Neural progenitor cell (in vitro differentiated cells): Measurements from ENCODE around the gene PTPN2.
A peak's percentile ranks its signal among the peaks of the same experiment; 100 is the strongest.

ENCODE experiments used
- CTCF ChIP-seq: fragments of 200-600 bp; sonication (generic); IDR thresholded peaks from 2 replicates; pipeline ENCODE4 v1.5.1; 2017; ENCODE audit warnings: antibody characterized with exemption, mild to moderate bottlenecking
- EZH2 ChIP-seq: fragments of 200-600 bp; sonication (generic); IDR thresholded peaks from 2 replicates; pipeline ENCODE4 v1.6.1; 2017; ENCODE audit warnings: antibody characterized with exemption, mild to moderate bottlenecking, moderate library complexity
- EZH2phosphoT487 ChIP-seq: fragments of 200-600 bp; sonication (generic); IDR thresholded peaks from 2 replicates; pipeline ENCODE4 v1.6.1; 2017; ENCODE audit warnings: antibody characterized with exemption

- TF ChIP-seq CTCF (no peak), EZH2 (no peak), EZH2phosphoT487 (peak; percentile 72)
Measured at GRCh38 chr18:12933327-12933726, 49.3 kb upstream of the PTPN2 start.
